RWPE2 (cell line): ENCODE data around the gene MICAL2.

Source experiments
- ATAC-seq: fragments of 200-7000 bp; cut with Tn5 transposase; 3 replicates; pipeline ENCODE4 v1.9.1; 2021; ENCODE audit warnings: low read depth
- DNase-seq: peaks from one replicate; pipeline ENCODE4 v3.0.0-alpha.2; 2020; ENCODE audit warnings: low spot score
- H3K27ac ChIP-seq: fragments of 450-650 bp; 2 replicates; pipeline ENCODE4 v1.5.1; 2017; ENCODE audit warnings: mild to moderate bottlenecking; ENCODE audit not compliant: poor library complexity, severe bottlenecking
- H3K27me3 ChIP-seq: fragments of 250-450 bp; sonication (Bioruptor Pico); 2 replicates; pipeline ENCODE4 v1.5.1; 2021; ENCODE audit warnings: mild to moderate bottlenecking, moderate library complexity; ENCODE audit not compliant: insufficient read depth, poor library complexity, severe bottlenecking
- H3K36me3 ChIP-seq: fragments of 250-450 bp; sonication (Bioruptor Pico); 2 replicates; pipeline ENCODE4 v1.5.1; 2020; ENCODE audit warnings: low read depth, mild to moderate bottlenecking, moderate library complexity
- H3K4me1 ChIP-seq: fragments of 250-450 bp; sonication (Bioruptor Pico); 2 replicates; pipeline ENCODE4 v1.5.1; 2021; ENCODE audit warnings: mild to moderate bottlenecking, moderate library complexity; ENCODE audit not compliant: insufficient read depth, poor library complexity, severe bottlenecking
- H3K4me3 ChIP-seq: fragments of 250-450 bp; sonication (Bioruptor Pico); 2 replicates; pipeline ENCODE4 v1.5.1; 2021; ENCODE audit warnings: mild to moderate bottlenecking, moderate library complexity; ENCODE audit not compliant: severe bottlenecking
- H3K9me3 ChIP-seq: fragments of 250-450 bp; sonication (Bioruptor Pico); 2 replicates; pipeline ENCODE4 v1.5.1; 2021; ENCODE audit warnings: mild to moderate bottlenecking, moderate library complexity; ENCODE audit not compliant: severe bottlenecking
- TF ChIP-seq, protein P1 (sequence below): fragments of 450-650 bp; IDR thresholded peaks from one replicate; pipeline ENCODE4 v1.5.1; 2017; ENCODE audit warnings: mild to moderate bottlenecking, moderate library complexity; ENCODE audit not compliant: poor library complexity, severe bottlenecking

The MICAL2 gene

DNA sequence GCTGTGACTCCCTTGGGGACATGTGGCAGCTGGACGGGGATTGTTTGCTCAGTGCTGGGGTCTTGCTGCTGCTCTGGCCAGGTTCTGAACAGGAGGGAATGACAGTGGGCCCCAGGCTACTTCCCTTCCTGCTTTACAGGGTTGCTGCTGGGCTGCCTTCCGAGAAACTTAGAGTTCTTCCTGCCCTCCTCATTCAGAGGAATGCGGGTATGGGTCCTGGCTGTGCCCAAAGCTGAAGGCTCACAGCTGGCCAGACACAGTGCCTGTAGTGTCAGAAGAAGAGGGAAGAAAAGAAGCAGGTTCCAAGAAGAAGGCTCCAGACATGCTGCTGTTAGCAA lies 158.7 kb downstream of the MICAL2 start:
- ATAC-seq (peak; percentile 59), DNase-seq (no peak)
- H3K9me3 ChIP-seq: no peaks in the 10 kb centered on the region
- peaks cover 3% of the 10 kb centered on the region for H3K4me1 ChIP-seq
- no peaks in the 10 kb centered on the region for H3K27me3 ChIP-seq
- H3K36me3 ChIP-seq: peaks cover 10% of the 10 kb centered on the region
- no peak overlapping the region for H3K4me3 ChIP-seq
- peak overlapping the region; percentile 47 for H3K27ac ChIP-seq
- TF ChIP-seq, protein P1, sequence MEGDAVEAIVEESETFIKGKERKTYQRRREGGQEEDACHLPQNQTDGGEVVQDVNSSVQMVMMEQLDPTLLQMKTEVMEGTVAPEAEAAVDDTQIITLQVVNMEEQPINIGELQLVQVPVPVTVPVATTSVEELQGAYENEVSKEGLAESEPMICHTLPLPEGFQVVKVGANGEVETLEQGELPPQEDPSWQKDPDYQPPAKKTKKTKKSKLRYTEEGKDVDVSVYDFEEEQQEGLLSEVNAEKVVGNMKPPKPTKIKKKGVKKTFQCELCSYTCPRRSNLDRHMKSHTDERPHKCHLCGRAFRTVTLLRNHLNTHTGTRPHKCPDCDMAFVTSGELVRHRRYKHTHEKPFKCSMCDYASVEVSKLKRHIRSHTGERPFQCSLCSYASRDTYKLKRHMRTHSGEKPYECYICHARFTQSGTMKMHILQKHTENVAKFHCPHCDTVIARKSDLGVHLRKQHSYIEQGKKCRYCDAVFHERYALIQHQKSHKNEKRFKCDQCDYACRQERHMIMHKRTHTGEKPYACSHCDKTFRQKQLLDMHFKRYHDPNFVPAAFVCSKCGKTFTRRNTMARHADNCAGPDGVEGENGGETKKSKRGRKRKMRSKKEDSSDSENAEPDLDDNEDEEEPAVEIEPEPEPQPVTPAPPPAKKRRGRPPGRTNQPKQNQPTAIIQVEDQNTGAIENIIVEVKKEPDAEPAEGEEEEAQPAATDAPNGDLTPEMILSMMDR: no peak

DNA sequence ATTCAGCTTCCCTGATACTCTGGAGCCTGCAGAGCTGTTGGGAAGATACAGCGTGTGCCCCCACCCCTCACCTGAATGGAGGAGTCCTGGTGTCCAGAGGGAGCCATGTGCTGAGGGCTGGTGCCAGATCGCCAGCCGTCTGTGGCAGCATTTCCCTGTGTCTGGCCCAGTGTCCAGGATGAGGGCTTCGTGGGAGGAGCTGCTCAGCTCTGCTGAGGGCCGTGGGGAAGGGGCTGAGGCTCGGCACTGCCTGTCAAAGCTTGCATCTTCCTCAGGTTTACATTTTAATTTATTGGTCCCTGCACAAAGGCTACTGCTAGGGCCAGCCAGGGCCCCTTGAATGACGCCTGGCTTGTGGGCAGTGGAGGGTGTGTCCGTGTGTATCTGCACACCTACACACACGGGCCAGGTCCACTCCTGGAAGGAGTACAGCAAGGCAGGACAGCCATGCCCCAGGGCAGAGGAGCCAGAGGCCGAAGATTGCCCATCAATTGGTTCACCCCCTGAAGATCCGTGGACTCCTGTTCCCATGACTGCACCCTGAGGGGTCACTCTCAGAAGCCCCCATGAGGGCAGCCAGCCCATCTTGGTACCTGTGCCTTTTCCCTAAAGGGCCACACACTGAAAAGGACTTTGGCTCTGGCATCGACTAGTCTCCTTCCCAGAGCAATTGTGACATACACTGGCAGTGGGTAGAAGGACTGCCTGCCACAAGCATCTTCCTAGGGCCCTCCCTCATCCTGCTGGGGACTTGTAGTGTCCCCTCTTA lies 159.2 kb downstream of the MICAL2 start:
- peak; percentile 1; the same call in 2 of the 3 replicates for ATAC-seq

DNA sequence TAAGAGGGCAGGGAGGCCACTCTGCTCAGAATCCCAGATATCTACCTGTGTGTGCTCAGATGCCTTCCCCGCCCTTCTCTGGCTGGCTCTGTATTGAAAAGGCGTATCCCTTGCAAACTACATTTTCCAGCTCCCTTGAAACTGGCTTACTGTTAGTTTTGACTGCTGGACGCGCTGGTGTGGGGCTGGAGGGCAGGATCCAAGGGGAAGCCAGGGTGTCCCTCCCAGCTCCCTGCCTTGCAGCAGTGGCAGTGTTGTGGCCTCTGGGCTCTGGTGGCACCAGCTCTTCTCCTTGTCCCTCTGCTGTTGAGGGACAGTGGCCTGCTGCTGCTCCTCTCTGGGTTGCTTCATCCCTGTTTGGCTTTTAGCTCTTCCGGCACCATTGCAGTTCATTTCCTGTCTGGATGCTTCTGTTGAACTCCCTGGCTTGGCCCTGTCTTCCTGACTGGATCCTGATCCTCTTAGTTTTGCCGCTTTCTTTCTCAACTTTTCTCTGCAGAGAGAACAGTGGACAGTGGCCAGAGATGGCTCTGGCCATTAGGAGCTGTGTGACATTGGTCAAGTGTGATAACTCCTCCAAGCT lies 159.9 kb downstream of the MICAL2 start:
- DNase-seq (no peak), ATAC-seq (no peak)
- Histone ChIP-seq H3K36me3 (peaks cover 4% of the 10 kb centered on the region; the same call in 1 of the 2 replicates), H3K27ac (peak overlapping the region; percentile 47), H3K27me3 (no peaks in the 10 kb centered on the region), H3K9me3 (no peaks in the 10 kb centered on the region), H3K4me3 (no peak overlapping the region), H3K4me1 (peaks cover 3% of the 10 kb centered on the region)
- TF ChIP-seq, protein P1: no peak

More for the DNA sequence above, 159.2 kb downstream of the MICAL2 start:
- Histone ChIP-seq H3K36me3 (peaks cover 9% of the 10 kb centered on the region; the same call in 1 of the 2 replicates), H3K27me3 (no peaks in the 10 kb centered on the region), H3K27ac (peak overlapping the region; percentile 47), H3K9me3 (no peaks in the 10 kb centered on the region), H3K4me1 (peaks cover 3% of the 10 kb centered on the region), H3K4me3 (no peak overlapping the region)
- TF ChIP-seq, protein P1: no peak
- DNase-seq: no peak

DNA sequence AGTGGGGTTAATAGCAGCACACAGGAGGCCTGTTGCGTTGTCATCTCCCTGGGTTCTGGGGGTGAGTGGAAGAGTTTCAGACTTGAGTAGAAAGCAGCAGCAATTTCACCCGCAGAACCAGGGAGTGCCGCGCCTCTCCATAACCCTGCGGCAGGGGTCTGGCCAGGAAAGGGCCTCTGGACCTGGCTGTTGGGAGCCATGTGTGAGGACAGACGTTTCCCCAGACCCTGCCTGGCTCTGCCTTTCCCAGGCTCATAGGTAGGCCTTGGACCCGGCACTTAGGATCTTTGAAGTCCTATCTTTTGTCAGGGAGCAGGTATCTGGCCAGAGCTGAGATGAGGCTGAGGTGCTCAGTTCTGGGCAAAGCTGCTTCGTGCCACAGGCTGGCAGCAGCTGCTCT lies 160.4 kb downstream of the MICAL2 start:
- H3K4me1 ChIP-seq: peaks cover 3% of the 10 kb centered on the region
- TF ChIP-seq, protein P1: no peak
- ATAC-seq (no peak), DNase-seq (no peak)
- no peak overlapping the region for H3K27ac ChIP-seq
- H3K36me3 ChIP-seq: no peaks in the 10 kb centered on the region
- H3K4me3 ChIP-seq: no peak overlapping the region
- no peaks in the 10 kb centered on the region for H3K9me3 ChIP-seq
- no peaks in the 10 kb centered on the region for H3K27me3 ChIP-seq

DNA sequence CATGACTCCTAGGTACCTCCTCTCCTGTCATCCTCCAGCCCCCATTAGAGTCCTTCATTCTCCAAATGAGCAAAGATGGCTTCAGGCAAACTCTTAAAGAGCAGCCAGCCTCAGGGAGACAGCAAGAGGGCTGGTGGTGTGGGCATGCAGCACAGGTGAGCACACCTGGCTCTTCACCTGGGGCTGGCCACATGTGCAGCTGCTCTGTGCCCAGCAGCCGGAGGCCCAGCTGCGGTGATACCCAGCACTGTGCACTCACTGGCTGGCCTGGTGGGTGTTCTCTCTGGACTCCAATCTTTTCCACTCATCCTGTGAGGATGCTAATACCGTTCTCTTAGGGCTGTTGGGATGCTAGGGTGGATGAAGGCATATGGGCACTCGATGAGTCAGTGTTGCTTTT lies 160.9 kb downstream of the MICAL2 start:
- TF ChIP-seq, protein P1: no peak
- H3K27ac ChIP-seq: no peak overlapping the region
- H3K27me3 ChIP-seq: no peaks in the 10 kb centered on the region
- H3K4me1 ChIP-seq: peaks cover 3% of the 10 kb centered on the region
- H3K9me3 ChIP-seq: no peaks in the 10 kb centered on the region
- H3K4me3 ChIP-seq: no peak overlapping the region
- H3K36me3 ChIP-seq: no peaks in the 10 kb centered on the region
- ATAC-seq (no peak), DNase-seq (no peak)
